ENCODE data around the gene CAPZA2. TPM values are rescaled to one million over a fixed set of nuclear protein-coding genes. Genes with fewer than 3 reads are reported as not detected.

Gene CAPZA2
- total RNA-seq, 2 experiments from 2014 or later, result 122 to 133 TPM

- intact Hi-C loops (cut with micrococcal nuclease), result no loop called here
- no peak overlapping the region for H3K27ac Mint-ChIP-seq
- peaks cover 34% of the 10 kb centered on the region for H3K4me1 Mint-ChIP-seq (ENCODE audit: low read depth)
- POLR2A ChIA-PET, result interaction anchor here (1.6 kb wide), 1 partner anchor 10 kb away, joined by 3 read pairs; no protein-coding TSS in a partner anchor
- H3K9me3 Mint-ChIP-seq, result no peaks in the 10 kb centered on the region
- no peak for TF ChIP-seq CTCF (IDR thresholded peaks at IDR 0.05)
- H3K27me3 Mint-ChIP-seq, result no peaks in the 10 kb centered on the region
- H3K4me3 Mint-ChIP-seq, result no peak overlapping the region
- CTCF ChIA-PET, result no interaction called here
- no peak for ATAC-seq
- H3K36me3 Mint-ChIP-seq (ENCODE audit: low read depth), result peaks cover 26% of the 10 kb centered on the region
- DNase-seq, result no peak
Observed at GRCh38 chr7:116877443-116878217, 15.2 kb downstream of the CAPZA2 start.

GRCh38 chr7:116884691-116885090, 22.3 kb downstream of the CAPZA2 start:
- ChIA-PET CTCF (no interaction called here), POLR2A (interaction anchor here (0.6 kb wide), 1 partner anchor 1310 kb away, joined by 3 read pairs; no protein-coding TSS in a partner anchor)
- H3K4me3 Mint-ChIP-seq, result no peak overlapping the region
- H3K4me1 Mint-ChIP-seq (ENCODE audit: low read depth), result peaks cover 35% of the 10 kb centered on the region
- peaks cover 6% of the 10 kb centered on the region for H3K9me3 Mint-ChIP-seq
- no peak for ATAC-seq
- no peak overlapping the region for H3K27ac Mint-ChIP-seq
- TF ChIP-seq CTCF (IDR thresholded peaks at IDR 0.05), result no peak
- intact Hi-C loops (cut with micrococcal nuclease), result no loop called here
- DNase-seq, result no peak
- no peaks in the 10 kb centered on the region for H3K27me3 Mint-ChIP-seq
- H3K36me3 Mint-ChIP-seq (ENCODE audit: low read depth), result peaks cover 27% of the 10 kb centered on the region

- ChIA-PET POLR2A (no interaction called here), CTCF (interaction anchor here (0.7 kb wide), 1 partner anchor 20 kb away, joined by 3 read pairs; no protein-coding TSS in a partner anchor)
- Mint-ChIP-seq H3K27me3 (no peaks in the 10 kb centered on the region), H3K36me3 (ENCODE audit: low read depth) (peaks cover 29% of the 10 kb centered on the region), H3K9me3 (peaks cover 6% of the 10 kb centered on the region), H3K4me1 (ENCODE audit: low read depth) (peaks cover 35% of the 10 kb centered on the region), H3K4me3 (no peak overlapping the region), H3K27ac (no peak overlapping the region)
- intact Hi-C loops (cut with micrococcal nuclease), result no loop called here
- no peak for ATAC-seq
- no peak for TF ChIP-seq CTCF (IDR thresholded peaks at IDR 0.05)
- DNase-seq, result no peak
Observed at GRCh38 chr7:116885724-116886123, 23.3 kb downstream of the CAPZA2 start.

- H3K4me3 Mint-ChIP-seq, result no peak overlapping the region
- intact Hi-C loops (cut with micrococcal nuclease), result no loop called here
- no peak for ATAC-seq
- TF ChIP-seq CTCF (IDR thresholded peaks at IDR 0.05), result no peak
- DNase-seq, result no peak
- POLR2A ChIA-PET, result no interaction called here
- peaks cover 6% of the 10 kb centered on the region for H3K9me3 Mint-ChIP-seq
- CTCF ChIA-PET, result no interaction called here
- peaks cover 32% of the 10 kb centered on the region for H3K4me1 Mint-ChIP-seq (ENCODE audit: low read depth)
- no peaks in the 10 kb centered on the region for H3K27me3 Mint-ChIP-seq
- H3K36me3 Mint-ChIP-seq (ENCODE audit: low read depth), result peaks cover 26% of the 10 kb centered on the region
- H3K27ac Mint-ChIP-seq, result no peak overlapping the region
Observed at GRCh38 chr7:116886543-116887156, 24.3 kb downstream of the CAPZA2 start.

GRCh38 chr7:116888895-116889294, 26.5 kb downstream of the CAPZA2 start:
- no peak overlapping the region for H3K4me3 Mint-ChIP-seq
- CTCF ChIA-PET, result no interaction called here

More at GRCh38 chr7:116888895-116889294, 26.5 kb downstream of the CAPZA2 start:
- no peak for ATAC-seq
- TF ChIP-seq CTCF (IDR thresholded peaks at IDR 0.05), result no peak
- H3K4me1 Mint-ChIP-seq (ENCODE audit: low read depth), result peaks cover 32% of the 10 kb centered on the region
- intact Hi-C loops (cut with micrococcal nuclease), result no loop called here
- H3K27me3 Mint-ChIP-seq, result no peaks in the 10 kb centered on the region
- DNase-seq, result no peak
- POLR2A ChIA-PET, result interaction anchor here (1.5 kb wide), 1 partner anchor 27 kb away, joined by 4 read pairs; no protein-coding TSS in a partner anchor
- H3K27ac Mint-ChIP-seq, result no peak overlapping the region
- H3K9me3 Mint-ChIP-seq, result peaks cover 5% of the 10 kb centered on the region
- H3K36me3 Mint-ChIP-seq (ENCODE audit: low read depth), result peaks cover 34% of the 10 kb centered on the region

All from activated CD8-positive, alpha-beta T cell treated with anti-CD3 and anti-CD28 coated beads for 36 hours (primary cell).